Parathyroid adenoma (tissue), 2 donors: ENCODE measurements around the gene HIBADH.

Experiments
- H2AFZ ChIP-seq: fragments of 300-600 bp; sonication (generic); one replicate; pipeline ENCODE4 v1.7.0; 2017; ENCODE audit warnings: antibody characterized with exemption, mild to moderate bottlenecking
- H3K27ac ChIP-seq: fragments of 300-600 bp; sonication (generic); one replicate; pipeline ENCODE4 v1.7.0; 2017
- H3K27me3 ChIP-seq: fragments of 300-600 bp; sonication (generic); one replicate; pipeline ENCODE4 v1.7.0; 2017; ENCODE audit warnings: low read length; ENCODE audit not compliant: control insufficient read depth, insufficient read depth
- H3K36me3 ChIP-seq: fragments of 300-600 bp; sonication (generic); one replicate; pipeline ENCODE4 v1.7.0; 2017; ENCODE audit warnings: low read length; ENCODE audit not compliant: control insufficient read depth, insufficient read depth
- H3K4me1 ChIP-seq: fragments of 300-600 bp; sonication (generic); one replicate; pipeline ENCODE4 v1.7.0; 2017; ENCODE audit warnings: control low read depth
- H3K4me2 ChIP-seq: fragments of 300-600 bp; sonication (generic); one replicate; pipeline ENCODE4 v1.7.0; 2017; ENCODE audit warnings: low read length
- H3K4me3 ChIP-seq: fragments of 300-600 bp; sonication (generic); one replicate; pipeline ENCODE4 v1.7.0; 2017; ENCODE audit warnings: low read depth, low read length
- H3K79me2 ChIP-seq: fragments of 300-600 bp; sonication (generic); one replicate; pipeline ENCODE4 v1.7.0; 2017; ENCODE audit warnings: control low read depth
- H3K9ac ChIP-seq: fragments of 300-600 bp; sonication (generic); one replicate; pipeline ENCODE4 v1.7.0; 2017; ENCODE audit warnings: mild to moderate bottlenecking
- H3K9me3 ChIP-seq: fragments of 300-600 bp; sonication (generic); one replicate; pipeline ENCODE4 v1.7.0; 2017; ENCODE audit warnings: low read length; ENCODE audit not compliant: control insufficient read depth
- TF ChIP-seq, protein P1 (sequence below): fragments of 300-600 bp; sonication (generic); IDR thresholded peaks from one replicate; pipeline ENCODE4 v1.7.0; 2017; ENCODE audit warnings: antibody characterized with exemption, mild to moderate bottlenecking
- donor health status: primary hyperparathyroidism.

HIBADH gene

DNA sequence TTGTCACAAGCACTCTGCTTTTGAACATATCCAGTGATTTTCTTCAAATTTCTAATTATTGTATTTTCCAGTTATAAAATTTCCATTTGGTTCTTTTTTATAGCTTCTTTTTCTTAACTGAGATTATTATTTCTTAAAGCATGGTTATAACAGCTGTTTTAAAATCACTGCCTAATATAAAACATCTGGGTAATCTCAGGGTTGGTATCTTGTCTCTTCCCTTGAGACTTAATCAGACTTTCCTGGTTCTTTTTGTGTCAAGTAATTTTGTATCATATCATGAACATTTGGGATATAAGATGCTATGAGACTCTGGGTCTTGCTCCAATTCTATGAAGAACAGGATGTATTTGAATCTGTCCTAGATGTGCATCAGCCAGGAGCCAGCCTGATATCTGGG is 93.6 kb downstream of the HIBADH start:
- H3K27ac ChIP-seq, result no peak overlapping the region
- H2AFZ ChIP-seq, result no peak overlapping the region
- H3K4me2 ChIP-seq, result no peak overlapping the region
- no peaks in the 10 kb centered on the region for H3K79me2 ChIP-seq
- no peaks in the 10 kb centered on the region for H3K36me3 ChIP-seq
- H3K9me3 ChIP-seq, result no peaks in the 10 kb centered on the region
- H3K4me1 ChIP-seq, result no peaks in the 10 kb centered on the region
- H3K4me3 ChIP-seq, result no peak overlapping the region
- TF ChIP-seq, protein P1, sequence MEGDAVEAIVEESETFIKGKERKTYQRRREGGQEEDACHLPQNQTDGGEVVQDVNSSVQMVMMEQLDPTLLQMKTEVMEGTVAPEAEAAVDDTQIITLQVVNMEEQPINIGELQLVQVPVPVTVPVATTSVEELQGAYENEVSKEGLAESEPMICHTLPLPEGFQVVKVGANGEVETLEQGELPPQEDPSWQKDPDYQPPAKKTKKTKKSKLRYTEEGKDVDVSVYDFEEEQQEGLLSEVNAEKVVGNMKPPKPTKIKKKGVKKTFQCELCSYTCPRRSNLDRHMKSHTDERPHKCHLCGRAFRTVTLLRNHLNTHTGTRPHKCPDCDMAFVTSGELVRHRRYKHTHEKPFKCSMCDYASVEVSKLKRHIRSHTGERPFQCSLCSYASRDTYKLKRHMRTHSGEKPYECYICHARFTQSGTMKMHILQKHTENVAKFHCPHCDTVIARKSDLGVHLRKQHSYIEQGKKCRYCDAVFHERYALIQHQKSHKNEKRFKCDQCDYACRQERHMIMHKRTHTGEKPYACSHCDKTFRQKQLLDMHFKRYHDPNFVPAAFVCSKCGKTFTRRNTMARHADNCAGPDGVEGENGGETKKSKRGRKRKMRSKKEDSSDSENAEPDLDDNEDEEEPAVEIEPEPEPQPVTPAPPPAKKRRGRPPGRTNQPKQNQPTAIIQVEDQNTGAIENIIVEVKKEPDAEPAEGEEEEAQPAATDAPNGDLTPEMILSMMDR, result no peak
- no peak overlapping the region for H3K9ac ChIP-seq
- H3K27me3 ChIP-seq, result no peaks in the 10 kb centered on the region

DNA sequence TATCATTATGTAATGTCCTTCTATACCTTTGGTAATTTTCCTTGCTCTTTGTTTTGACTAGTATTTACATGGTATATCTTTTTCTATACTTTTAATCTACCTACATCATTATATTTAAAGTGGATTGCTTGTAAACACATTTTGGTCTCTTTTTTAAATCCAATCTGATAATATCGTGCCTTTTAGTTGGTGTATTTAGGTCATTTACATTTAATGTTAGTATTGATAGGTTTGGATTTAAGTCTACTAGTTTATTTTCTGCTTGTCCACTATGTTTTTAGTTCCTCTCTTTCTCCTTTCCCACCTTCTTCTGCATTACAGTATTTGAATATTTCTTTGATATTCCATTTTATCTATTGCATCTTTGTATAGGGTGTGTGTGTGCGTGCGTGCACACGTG is 95.4 kb downstream of the HIBADH start:
- Histone ChIP-seq H3K9me3 (no peaks in the 10 kb centered on the region), H3K27me3 (no peaks in the 10 kb centered on the region), H3K4me1 (no peaks in the 10 kb centered on the region), H3K4me2 (no peak overlapping the region), H3K27ac (no peak overlapping the region), H3K79me2 (no peaks in the 10 kb centered on the region), H2AFZ (no peak overlapping the region), H3K9ac (no peak overlapping the region), H3K36me3 (no peaks in the 10 kb centered on the region), H3K4me3 (no peak overlapping the region)
- TF ChIP-seq, protein P1, result no peak

DNA sequence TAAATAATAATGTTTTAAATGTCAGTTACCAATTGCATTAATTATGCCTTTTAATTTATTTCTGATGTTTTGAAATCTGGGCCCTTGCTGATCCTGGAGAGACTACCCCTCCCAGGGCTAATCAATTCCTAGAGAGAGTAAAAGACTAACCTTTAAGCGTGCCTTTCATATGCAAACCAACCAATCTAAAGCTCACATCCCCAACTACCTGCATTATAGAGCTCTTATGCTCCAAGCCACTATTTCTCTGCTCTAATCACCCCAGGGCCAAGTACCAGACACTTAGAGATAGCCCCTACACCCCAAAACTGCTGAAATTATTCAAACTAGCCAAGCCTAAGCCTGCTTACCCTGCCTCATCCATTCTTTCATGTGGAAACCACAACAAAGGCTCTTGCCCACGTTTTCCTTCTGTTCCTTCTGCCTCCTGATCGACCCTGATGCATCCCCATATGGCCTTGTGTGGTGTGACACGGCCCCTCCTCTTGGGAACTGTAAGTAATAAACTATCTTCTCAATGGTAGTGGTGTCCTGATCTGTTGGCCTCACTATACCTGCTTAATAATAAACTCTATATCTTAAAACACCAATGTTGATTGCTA is 97.7 kb downstream of the HIBADH start:
- H3K27ac ChIP-seq, result no peak overlapping the region
- no peaks in the 10 kb centered on the region for H3K9me3 ChIP-seq

DNA sequence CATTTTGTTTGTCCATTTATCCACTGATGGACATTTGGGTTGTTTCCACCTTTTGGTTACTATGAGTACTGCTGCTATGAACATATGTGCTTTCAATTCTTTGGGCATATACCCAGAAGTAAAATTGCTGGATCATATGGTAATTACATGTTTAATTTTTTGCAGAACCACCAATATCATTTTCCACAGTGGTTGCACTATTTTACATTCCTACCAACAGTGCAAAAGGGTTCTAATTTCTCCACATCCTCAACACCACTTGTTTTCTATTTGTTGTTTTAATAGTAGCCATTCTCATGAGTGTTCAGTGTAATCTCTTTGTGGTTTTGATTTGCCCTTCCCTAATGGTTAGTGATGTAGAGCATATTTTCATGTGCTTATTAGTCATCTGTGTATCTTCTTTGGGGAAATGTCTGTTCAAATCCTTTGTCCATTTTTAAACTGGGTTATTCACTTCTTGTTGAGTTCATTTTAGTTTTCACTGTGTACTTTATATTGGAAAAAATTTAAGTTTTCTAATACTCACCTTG is 101.9 kb downstream of the HIBADH start:
- H2AFZ ChIP-seq, result no peak overlapping the region
- H3K27ac ChIP-seq, result no peak overlapping the region
- H3K9ac ChIP-seq, result no peak overlapping the region
- no peak overlapping the region for H3K4me2 ChIP-seq
- no peaks in the 10 kb centered on the region for H3K36me3 ChIP-seq
- TF ChIP-seq, protein P1, result no peak
- no peaks in the 10 kb centered on the region for H3K79me2 ChIP-seq
- H3K4me3 ChIP-seq, result no peak overlapping the region
- H3K27me3 ChIP-seq, result no peaks in the 10 kb centered on the region
- no peaks in the 10 kb centered on the region for H3K9me3 ChIP-seq
- no peaks in the 10 kb centered on the region for H3K4me1 ChIP-seq

More for the DNA sequence above, 97.7 kb downstream of the HIBADH start:
- Histone ChIP-seq H3K4me1 (no peaks in the 10 kb centered on the region), H3K4me2 (no peak overlapping the region), H3K36me3 (no peaks in the 10 kb centered on the region), H3K27me3 (no peaks in the 10 kb centered on the region), H3K4me3 (no peak overlapping the region), H3K9ac (no peak overlapping the region), H2AFZ (no peak overlapping the region), H3K79me2 (no peaks in the 10 kb centered on the region)
- TF ChIP-seq, protein P1, result no peak

DNA sequence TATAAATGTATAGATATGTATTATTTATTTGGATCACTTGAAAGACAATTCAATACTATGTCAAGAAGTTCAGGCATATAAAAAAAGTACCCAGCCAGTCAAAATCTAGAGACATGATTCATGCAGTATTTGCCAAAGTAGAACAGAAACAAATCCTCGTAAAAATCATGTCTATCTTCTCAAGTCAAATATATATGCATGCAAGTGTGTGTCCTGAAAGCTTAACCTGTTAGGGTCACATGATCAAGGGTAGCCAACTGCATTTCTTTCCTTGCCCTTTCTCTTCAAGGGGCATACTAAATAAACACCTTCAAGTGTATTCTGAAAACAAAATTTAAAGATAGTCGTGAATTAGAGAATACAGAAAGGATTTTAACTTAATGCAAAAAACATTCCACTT is 107.0 kb downstream of the HIBADH start:
- Histone ChIP-seq H3K4me3 (no peak overlapping the region), H3K36me3 (no peaks in the 10 kb centered on the region), H3K9ac (no peak overlapping the region), H3K9me3 (no peaks in the 10 kb centered on the region), H3K27ac (no peak overlapping the region), H2AFZ (no peak overlapping the region), H3K79me2 (no peaks in the 10 kb centered on the region), H3K4me2 (no peak overlapping the region), H3K27me3 (no peaks in the 10 kb centered on the region), H3K4me1 (no peaks in the 10 kb centered on the region)
- TF ChIP-seq, protein P1, result no peak
